Esophagus squamous epithelium (tissue), 4 donors: ENCODE measurements around the gene IL17RD.

Source experiments
- CTCF ChIP-seq, 6 experiments: fragments of 450-650 bp in 4 of 6; fragments of 200-600 bp in 2 of 6; sonication (generic) in 2 of 6; IDR thresholded peaks; one replicate each; pipeline ENCODE4 v1.5.1; 2016 to 2019; ENCODE audit warnings: antibody characterized with exemption in 6 of 6, mild to moderate bottlenecking in 4 of 6, moderate library complexity in 4 of 6
- POLR2A ChIP-seq, 4 donors: fragments of 450-650 bp; IDR thresholded peaks; one replicate each; pipeline ENCODE4 v1.6.1; 2017; ENCODE audit warnings: antibody characterized with exemption in 4 of 4, mild to moderate bottlenecking in 4 of 4, moderate library complexity in 3 of 4

- no peak for TF ChIP-seq POLR2A (IDR thresholded peaks at IDR 0.05)
- no peak for TF ChIP-seq CTCF (IDR thresholded peaks at IDR 0.05)
Observed at GRCh38 chr3:57108684-57109083, 56.5 kb downstream of the IL17RD start.
